Stromal cell of bone marrow (primary cell): ENCODE data around the gene TMEM154.

Source experiments
- DNase-seq: peaks from one replicate; pipeline ENCODE4 v3.0.0-alpha.2; 2012; ENCODE audit warnings: low read depth

Gene TMEM154

DNA sequence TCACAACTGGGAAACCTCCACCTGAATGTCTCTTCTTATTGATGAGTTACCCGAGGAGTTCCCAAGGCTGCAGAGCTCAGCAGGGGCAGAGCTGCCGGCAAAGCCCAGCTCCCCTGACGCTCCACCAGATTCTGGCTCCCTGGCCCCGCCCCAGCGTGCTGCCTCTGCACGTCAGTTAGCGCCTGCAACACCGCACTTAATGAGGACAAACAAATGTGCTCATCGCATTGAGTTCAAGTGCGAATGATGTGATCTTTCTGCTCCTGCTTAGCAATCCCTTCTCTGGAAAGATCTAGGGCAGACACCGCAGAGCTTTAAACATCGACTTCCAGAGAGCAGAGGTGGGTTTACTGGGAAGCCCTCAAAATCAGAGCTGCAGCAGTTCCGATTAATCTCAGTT, 88.4 kb downstream of the TMEM154 start:
- no peak for DNase-seq

DNA sequence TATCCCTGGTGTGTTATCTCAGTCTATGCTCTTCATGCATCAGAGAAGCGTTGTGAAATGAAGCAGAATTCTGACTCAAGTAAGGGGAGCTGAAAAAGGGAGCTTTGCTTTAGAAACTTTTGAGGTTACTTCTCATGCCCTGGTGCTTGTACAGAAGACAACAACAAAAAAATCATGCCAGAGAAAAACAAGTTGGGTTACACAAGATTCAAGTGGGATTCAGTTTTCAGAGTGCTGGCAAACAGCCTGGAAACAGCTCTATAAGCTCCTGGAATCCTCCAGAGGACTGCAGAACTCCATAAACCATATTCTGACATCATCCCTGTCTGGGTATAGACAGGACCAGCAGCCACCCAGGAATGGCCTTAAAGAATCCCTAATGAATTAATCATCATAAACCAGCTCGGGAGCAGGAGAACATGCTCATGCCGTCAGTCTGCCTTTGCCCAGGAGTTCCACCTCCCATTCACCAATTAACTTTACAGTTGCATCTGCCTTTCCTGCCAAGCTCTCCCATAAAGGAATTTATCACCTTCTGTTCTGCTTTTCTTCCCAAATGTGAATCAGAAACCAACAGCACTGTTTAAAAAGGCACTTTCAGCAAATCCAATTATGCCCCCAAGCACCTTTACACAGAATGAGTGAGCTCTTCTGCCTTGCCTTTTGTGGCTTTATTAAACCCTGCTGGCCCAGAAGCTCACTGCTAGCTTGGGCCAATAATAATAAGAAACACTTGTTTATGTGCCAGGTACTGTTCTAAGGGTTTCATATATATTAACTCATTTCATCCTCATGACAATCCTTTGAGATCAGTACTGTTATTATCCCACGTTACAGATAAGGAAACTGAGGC, 89.4 kb downstream of the TMEM154 start:
- peak; percentile 83 for DNase-seq

DNA sequence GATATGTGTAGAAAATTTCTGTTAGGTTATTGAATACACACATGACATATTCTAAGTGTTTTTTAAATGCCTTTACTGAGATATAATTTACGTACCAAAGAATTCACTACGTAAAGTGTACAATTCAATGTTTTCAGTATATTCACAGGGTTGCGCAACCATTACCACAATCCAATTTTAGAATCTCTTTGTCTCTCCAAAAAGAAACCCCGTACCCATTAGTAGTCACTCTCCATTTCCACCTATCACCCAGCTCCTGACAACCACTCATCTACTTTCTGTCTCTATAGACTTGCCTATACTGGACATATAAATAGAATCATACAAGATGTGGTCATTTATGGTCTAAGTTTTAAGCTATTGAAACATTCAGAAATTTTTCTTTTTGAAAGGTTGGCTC, 90.9 kb downstream of the TMEM154 start:
- no peak for DNase-seq

DNA sequence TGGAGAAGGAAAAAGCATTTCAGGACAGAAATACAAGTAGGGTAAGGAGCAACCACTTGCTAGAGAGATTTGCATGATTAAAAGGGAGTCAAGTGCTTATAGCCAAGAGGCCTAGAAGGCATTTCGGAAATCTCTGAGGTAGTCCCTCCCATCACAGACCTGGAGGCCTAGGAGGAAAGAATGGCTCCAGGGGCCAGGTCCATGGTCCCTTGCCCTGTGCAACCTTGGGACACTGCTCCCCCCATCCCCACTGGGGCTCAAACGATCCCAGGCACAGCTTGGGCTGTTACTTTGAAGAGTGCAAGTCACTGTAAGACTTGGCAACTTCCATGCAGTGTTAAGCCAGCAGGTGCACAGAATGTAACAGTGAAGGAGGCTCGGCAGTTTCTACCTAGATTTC, 92.7 kb downstream of the TMEM154 start:
- no peak for DNase-seq

DNA sequence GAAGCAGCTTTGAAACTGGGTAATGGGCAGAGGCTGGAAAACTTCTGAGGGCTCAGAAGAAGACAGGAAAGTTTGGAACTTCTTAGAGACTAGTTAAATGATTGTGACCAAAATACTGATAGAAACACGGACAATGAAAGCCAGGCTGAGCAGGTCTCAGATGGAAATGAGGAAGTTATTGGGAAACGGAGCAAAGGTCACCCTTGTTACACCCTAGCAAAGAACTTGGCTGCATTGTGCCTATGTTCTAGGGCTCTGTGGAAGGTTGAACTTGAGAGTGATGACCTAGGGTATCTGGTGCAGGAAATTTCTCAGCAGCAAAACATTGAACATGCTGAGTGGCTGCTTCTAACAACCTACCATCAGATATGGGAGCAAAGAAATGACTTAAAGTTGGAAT, 93.1 kb downstream of the TMEM154 start:
- no peak for DNase-seq

DNA sequence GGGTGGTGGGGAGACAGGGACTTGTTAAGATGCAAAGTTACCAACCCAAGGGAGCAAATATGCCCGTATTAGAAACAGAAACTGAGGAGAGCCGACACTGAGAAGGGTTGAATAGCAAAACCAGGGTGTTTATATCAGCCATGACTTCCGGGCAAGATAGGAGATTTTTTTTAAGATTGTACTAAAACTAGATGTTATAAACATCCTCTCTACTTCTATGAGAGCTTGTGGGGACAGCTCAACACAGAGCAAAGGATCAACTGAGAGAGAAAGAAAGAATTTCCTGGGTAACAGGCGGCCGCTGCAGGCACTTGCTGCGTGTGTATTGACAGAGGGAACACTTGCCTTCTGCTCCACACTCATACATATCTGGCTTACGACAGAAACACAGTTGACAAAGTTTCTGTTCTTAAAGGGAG, 94.8 kb downstream of the TMEM154 start:
- DNase-seq, result no peak

DNA sequence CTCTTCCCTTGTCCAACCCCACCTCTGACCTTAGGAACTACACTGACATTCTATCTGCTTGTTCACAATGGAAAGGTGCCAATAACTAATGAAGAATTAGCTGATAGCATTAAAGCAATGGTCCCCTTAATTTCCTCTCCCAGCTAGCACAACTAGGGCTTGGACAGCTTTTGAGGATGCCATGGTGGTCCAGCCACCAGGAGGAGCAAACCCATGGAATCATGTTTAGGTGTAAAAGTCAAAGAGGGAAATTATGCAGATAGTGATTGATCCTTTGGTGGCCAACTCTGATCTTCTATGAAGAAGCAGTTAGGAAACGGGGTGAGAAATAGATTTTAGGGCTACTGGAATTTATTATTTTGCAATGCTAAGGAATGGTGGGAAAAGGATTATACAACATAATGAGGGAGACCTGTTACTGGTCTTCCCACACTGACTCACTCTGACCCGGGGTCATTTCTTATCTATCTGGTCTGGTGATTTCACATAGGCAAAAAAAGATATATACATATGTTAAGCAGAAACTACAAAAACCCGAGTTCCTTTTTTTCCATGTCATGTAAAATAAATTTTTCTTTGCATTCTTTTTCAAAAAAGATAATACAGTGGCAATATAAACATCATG, 98.1 kb downstream of the TMEM154 start:
- no peak for DNase-seq

DNA sequence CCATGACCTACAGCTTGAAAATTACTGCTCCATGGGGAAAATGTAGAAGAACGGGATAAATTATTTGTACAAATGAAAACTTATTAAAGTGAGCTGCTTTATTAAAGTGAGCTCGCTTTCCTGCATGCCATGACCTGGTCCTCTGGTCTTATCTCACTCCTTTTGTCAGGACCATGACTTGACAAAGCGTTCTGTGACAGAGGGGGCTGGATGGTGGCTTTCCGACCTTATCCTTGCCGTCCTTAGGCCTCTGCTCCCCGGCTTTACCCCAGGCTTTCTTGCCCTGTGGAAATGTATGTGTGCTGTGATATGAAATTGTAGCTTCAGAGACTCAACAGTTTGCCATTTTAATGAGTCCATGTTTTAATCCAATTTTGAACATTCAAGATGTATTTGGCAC, 99.9 kb downstream of the TMEM154 start:
- DNase-seq, result no peak

DNA sequence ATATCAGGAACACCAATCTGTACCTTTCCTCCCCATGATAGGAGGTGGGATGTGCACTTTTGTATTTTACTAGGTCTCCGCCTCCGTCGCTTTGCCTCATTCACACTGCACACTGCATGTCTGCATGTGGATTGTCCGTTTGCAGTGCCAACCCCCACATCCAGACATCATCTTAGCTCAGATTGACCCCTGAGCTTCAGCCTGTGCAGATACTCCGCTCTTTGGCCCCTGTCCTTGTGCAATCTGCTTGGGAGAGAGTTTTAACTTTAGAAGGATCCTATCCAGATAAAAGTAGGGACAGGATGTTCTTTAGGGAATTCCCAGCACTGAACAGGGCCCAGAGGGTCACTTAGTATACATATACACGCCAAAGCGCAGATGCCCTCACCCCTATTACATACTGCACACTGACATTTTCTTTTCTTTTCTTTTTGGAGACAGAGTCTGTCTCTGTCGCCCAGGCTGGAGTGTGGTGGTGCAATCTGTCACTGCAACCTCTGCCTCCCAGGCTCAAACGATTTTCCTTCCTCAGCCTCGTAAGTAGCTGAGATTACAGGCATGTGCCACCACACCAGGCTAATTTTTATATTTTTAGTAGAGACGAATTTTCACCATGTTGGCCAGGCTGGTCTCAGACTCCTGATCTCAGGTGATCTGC, 100.6 kb downstream of the TMEM154 start:
- no peak for DNase-seq

DNA sequence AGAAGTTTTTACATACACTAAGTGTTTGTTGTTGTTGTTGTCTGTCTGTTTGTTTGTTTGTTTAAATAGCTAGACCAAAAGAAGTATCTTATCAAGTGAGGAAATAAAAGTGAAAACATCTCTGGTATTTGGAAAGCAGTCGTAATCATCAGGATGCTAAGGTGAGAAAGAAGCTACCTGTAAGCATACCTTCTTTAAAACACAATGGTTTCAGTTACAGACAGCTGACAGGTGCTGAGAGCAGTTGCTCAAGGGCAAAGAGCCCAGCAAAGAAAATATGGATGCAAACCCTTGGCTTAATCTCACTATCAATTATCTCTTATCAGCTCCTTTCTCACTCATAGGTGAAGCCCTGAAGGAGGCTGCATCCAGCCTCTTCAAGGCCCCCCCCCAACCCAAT, 101.1 kb downstream of the TMEM154 start:
- DNase-seq, result no peak

DNA sequence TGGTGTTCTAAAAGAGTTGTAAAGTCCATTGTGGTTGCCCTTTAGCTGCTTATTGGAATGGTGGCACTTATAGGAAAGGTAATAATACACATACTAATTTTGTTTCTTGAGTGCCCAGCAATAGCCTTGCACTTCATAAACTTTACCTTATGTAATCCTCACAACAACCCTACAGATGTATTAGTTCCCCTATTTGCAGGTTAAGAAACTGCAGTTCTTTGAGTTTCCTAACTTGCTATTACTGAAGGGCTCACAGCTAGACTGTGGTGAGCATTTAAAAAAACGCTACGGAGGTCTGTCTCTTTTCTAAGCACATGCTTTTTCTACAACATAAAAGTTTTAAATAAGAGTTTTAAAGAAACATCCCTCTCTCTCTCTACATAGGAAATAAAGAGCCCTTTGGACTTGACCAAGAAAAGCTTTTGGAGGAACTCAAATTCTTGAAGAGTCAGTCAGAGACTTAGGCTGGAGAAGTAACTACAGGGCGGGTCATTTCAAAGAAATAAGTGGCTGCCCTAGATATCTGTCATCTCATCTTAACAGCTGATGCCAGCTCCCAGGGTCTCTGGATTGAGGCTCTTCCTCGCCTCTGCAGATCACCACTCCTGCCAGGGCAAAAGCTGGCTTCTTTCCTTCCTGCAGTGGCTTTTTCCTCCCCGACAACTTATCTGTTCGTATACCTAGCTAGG, 101.9 kb downstream of the TMEM154 start:
- no peak for DNase-seq

DNA sequence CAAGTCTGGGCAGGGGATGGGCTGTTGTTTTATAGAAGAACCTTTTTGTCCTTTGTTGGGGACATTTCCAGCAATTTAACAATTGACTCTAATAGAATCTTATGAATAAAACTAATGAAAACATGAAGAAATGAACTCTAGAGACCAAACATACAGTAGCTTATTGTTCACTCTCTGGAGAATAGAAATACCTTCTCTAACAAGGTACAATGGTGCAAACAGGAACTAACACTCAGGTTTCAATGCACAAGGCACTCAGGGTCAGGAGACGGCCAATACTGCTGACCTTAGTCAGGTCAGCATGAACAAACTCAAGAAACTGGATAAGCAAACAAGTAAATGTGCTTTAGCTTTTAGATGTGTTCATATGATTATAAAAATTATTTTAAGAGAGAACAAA, 104.3 kb downstream of the TMEM154 start:
- DNase-seq, result no peak

DNA sequence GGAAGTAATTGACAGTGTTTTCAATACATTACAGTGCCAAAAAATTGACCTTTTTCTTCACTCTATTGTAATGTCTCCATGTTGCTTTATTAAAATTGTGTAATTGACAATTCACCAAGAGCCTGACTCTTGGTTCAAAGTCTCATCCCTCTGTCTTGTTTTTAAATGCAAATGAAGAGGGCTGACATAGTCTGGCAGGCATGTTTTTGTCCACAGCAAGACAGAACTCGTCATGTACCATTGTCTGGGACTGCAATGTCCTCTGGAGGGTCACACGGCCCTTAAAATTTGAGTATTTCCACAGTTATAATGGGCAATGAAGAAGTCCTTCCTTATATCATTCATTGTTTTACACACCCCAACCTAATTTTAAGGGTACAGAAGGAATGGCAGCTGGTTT, 105.9 kb downstream of the TMEM154 start:
- DNase-seq, result no peak

DNA sequence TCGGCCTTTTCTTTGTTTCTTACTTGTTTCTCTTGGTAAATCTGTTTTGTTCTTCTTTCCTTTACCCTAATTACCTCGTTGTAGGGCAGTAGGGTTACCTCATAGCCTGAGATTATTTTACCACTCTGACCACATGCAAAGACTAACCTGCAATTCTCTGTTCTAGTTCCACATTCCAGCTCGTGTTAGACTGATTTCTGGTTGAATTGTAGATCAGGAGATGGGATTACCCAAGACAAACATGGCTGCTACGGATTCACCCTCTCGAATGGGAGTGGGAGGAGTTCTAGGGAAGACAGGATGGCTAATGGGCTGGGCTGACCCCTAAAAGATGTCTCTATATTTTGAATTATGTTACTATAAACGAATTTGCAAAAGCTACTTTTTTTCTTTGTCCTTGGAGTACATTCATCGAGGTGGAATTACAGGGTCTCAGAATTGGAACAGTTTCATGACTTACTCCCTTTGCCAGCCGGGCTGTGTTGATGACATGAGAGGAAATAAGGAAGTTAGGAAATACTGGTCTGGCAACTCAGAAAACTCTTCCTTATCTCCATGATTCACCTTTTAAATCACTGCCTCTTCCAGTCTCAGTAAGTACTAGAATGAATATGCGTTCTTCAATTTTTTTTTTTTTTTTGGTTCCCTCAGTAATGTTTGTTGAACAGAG, 107.2 kb downstream of the TMEM154 start:
- DNase-seq, result no peak

DNA sequence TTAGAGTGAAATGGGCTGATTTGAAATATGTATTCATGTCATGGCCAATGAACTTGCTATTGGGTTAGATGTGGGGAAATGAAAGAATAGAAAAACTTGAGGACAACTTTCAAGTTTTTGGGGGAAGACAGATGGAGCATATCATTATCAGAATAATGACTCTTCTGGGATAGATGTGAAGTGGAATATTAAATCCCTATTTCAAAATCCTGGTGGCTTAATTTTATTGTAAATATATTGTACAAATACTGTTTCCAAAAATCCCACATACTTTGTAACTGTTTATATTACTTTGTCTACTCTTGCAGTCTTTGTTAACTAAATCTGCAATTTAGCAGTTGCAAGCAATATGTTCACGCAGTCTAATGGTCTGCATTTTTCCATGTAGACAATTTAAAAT, 108.0 kb downstream of the TMEM154 start:
- DNase-seq, result no peak

DNA sequence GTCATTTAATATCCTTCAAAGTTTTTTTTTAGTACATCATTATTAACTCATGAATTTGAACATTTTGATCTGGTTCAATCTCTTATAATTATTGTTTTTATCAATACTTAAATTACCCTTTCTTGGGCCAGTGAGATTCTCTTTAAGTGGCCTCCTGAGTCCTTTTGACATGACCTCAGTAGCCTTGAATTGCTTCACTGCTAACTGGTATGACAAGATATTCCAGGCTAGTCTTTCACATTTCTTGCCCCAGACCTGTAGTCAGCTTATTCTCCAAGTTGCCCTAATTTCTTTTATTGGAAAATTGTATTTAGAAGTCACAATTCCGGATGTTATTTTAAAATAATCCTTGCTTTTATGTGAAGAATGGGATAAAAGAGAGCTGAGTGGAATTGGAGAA, 108.5 kb downstream of the TMEM154 start:
- DNase-seq, result no peak
